GM21360 (cell line): ENCODE measurements around the gene RAMAC.
"Not testable (repeated sequence)": the region's sequence is repeated elsewhere in the genome, so short reads cannot be mapped to it uniquely, and the experiment has no call there.

Experiments
- ATAC-seq: cut with Tn5 transposase; IDR thresholded peaks from one replicate; pipeline ENCODE4 v1.9.1; 2021; ENCODE audit warnings: mild to moderate bottlenecking, moderate library complexity; ENCODE audit not compliant: unreplicated experiment

The RAMAC gene

GRCh38 chr15:82966671-82967071 lies 19.3 kb upstream of the RAMAC start:
- ATAC-seq: peak; percentile 55

DNA sequence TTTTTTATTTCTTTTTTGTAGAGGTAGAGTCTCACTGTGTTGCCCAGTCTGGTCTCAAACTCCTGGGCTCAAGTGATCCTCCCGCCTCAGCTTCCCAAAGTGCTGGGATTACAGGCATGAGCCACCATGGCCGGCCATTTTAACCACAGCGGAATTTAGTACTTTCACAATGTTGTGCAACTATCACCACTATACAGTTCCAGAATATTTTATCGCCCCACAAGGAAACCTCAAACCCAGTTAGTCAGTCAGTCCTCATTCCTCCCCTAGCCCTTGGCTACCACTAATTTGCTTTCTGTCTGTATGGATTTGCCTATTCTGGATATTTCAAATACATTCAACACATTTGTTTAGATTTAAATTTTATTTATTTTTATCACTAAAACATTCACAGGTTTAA lies 17.9 kb upstream of the RAMAC start:
- ATAC-seq: no peak

DNA sequence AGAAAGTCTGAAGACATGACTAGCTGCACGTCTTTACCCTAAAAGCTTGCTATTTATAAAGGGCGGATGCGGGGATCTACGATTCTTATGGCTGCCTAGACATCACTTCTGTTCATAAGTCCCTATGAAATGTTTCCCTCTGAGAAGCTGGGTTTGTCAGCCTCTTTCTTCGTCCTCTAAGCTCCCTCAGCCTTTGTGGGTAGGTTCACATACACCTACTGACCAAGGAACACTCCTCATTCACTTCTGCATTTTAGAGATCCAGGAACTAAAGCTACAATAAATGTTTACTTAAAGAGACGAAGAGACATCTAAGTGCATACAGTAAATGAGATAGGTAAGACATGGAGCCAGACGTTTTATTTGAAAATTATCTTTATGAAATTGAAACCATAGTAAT lies 16.7 kb upstream of the RAMAC start:
- ATAC-seq: no peak

GRCh38 chr15:82970078-82970686 lies 15.8 kb upstream of the RAMAC start:
- ATAC-seq: no peak

DNA sequence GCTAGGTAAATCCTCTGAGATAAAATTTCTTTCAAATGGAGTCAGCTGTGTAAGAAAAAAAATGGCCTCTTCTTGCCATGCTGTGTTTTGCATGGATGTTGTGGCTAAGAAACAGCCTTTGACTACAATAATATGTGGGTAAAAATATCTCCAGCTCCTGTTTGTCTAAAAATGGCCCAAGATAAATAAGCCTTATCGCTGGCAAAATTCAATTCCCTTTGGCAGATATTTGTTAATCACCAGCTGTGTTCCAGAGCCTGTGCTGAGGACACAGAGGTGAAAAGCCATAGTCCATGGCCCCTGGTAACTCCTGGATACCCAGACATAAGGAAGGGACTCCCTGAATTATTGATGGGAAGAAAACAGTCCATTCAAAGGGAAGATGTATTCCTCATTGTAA lies 15.3 kb upstream of the RAMAC start:
- ATAC-seq: no peak

- no peak for ATAC-seq
Measured at GRCh38 chr15:82971218-82971984, 14.6 kb upstream of the RAMAC start.

GRCh38 chr15:82972990-82973389 lies 13.0 kb upstream of the RAMAC start:
- no peak for ATAC-seq

- ATAC-seq: no peak
Measured at GRCh38 chr15:82977076-82977475, 8.9 kb upstream of the RAMAC start.

GRCh38 chr15:82978438-82978837 lies 7.6 kb upstream of the RAMAC start:
- no peak for ATAC-seq

GRCh38 chr15:82979726-82980125 lies 6.3 kb upstream of the RAMAC start:
- no peak for ATAC-seq

GRCh38 chr15:82980981-82981380 lies 5.0 kb upstream of the RAMAC start:
- no peak for ATAC-seq

DNA sequence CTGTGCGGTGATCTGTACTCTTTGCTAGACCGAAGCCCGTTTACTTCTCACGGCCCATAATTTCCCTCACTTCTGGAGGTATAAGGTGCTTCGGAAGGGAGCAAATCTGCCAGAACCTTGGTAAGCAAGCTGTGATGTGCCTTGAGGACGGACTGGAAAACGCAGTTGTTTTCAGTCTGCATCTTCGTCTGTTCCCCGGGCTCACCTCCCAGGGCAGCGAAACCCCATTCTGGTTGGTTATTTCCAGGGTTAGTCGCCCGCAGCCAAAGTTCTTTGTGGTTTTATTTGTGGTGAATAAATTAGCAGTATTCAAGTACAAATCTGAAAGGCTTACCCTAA lies 401 bp downstream of the RAMAC start:
- peak; percentile 28 for ATAC-seq

GRCh38 chr15:82992436-82992998 lies 6.5 kb downstream of the RAMAC start:
- no peak for ATAC-seq

DNA sequence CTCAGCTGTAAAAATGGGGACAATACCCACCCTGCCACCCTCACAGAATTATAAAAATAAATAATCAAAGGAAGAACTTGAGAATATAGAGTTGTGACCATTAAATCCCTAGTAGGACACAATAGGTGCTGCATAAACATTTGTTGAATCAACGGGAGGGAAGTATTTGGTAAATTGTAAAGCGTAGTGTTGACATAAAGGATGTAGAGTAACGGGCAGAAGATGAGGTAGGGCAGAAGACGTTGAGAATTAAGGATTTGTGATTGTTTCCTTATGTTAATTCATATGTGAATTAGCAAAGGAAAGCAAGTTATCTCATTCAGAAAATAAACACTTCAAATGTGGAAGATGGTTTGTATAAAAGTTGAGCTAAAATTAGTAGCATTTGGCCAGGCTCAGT lies 7.1 kb downstream of the RAMAC start:
- ATAC-seq: no peak

- no peak for ATAC-seq
Measured at GRCh38 chr15:82995076-82995475, 9.1 kb downstream of the RAMAC start.

- ATAC-seq: no peak
Measured at GRCh38 chr15:82995938-82996337, 9.9 kb downstream of the RAMAC start.

GRCh38 chr15:82999426-82999825 lies 13.4 kb downstream of the RAMAC start:
- no peak for ATAC-seq

DNA sequence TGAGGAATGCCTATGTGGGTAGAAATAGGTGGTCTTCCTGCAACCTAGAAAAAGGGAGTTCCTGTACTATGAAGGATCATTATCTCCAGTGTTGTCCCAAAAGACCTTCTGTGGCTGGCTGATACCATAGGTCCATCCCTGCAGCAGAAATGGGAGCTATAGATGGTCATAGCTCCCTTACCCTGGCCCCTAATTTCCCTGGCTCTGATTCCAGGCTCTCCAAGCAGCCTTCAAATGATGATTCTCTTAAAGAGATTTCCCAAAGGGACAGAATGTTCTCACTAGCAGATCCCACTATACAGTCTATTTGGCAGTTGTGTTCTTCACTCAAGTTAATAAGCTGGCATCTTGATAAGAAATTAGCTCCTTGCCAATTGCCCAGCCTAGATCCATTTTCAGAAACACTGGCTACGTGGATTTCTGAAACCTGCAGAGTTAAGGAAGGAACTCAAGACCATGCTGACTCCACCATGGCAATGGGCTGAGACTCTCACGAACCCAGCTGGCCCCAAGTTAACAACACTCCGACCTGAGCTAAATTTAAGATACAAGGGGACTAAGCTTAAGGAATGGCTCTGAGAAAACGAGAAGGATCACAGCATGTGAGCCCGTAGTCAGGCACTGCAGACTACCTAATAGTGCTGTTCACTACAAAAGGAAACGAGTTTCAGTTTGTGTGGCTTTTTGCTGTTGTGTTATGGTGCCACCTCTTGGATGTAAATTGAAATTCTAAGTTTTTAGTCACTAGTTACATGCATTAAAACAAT lies 14.1 kb downstream of the RAMAC start:
- no peak for ATAC-seq

DNA sequence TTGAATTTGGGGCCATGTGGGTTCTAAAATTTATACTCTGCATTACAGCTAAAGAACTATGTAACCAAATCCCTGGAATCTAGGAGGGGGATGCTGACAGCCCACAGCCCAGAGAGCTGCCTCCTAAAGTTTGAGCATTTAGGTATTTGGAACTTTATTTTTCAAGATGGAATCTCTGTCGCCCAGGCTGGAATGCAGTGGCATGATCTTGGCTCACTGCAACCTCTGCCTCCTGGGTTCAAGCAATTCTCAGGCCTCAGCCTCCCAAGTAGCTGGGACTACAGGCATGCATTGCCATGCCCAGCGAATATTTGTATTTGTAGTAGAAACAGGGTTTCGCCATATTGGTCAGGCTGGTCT lies 14.6 kb downstream of the RAMAC start:
- ATAC-seq: not testable (repeated sequence)

GRCh38 chr15:83010709-83011270 lies 24.8 kb downstream of the RAMAC start:
- ATAC-seq: peak; percentile 48

- ATAC-seq: peak; percentile 79
Measured at GRCh38 chr15:83011271-83012075, 25.5 kb downstream of the RAMAC start, which contains the start of gene C15orf40. Gene C15orf40 (minus strand): TSS chr15:83011639. CDS start chr15:83011607, 32 bp downstream.
